Upper lobe of right lung (tissue), 1 donor: Measurements from ENCODE around the gene EIF4G3. TPM values are rescaled to one million over a fixed set of nuclear protein-coding genes. Genes with fewer than 3 reads are reported as not detected.

Experiments
- ATAC-seq: fragments of 200-7000 bp; cut with Tn5 transposase; one replicate; pipeline ENCODE4 v1.9.1; 2020; ENCODE audit warnings: mild to moderate bottlenecking, moderate library complexity
- DNase-seq: peaks from one replicate; pipeline ENCODE4 v3.0.0-alpha.2; 2020
- H3K27ac ChIP-seq: fragments of 200-600 bp; one replicate; pipeline ENCODE4 v1.8.0; 2022
- H3K27me3 ChIP-seq: fragments of 200-600 bp; one replicate; pipeline ENCODE4 v1.8.0; 2022; ENCODE audit warnings: mild to moderate bottlenecking
- H3K36me3 ChIP-seq: fragments of 200-600 bp; one replicate; pipeline ENCODE4 v1.8.0; 2022
- H3K4me1 ChIP-seq: fragments of 200-600 bp; one replicate; pipeline ENCODE4 v1.8.0; 2022
- H3K4me3 ChIP-seq: fragments of 200-600 bp; one replicate; pipeline ENCODE4 v1.8.0; 2022; ENCODE audit warnings: mild to moderate bottlenecking
- H3K9me3 ChIP-seq: fragments of 200-600 bp; one replicate; pipeline ENCODE4 v1.8.0; 2022
- intact Hi-C: fragments of 100-400 bp; cut with DNase I; formaldehyde crosslinking; loops from one replicate; pipeline ENCODE4 v1.11.0; 2022
- total RNA-seq: library from RNA; stranded (reverse); fragmentation: NEBNext Ultra II Directional; extraction: Animal tissue kit (Norgen Biotek cat#: 25700); gene quantifications from one replicate; pipeline ENCODE4 v1.2.1, GENCODE V29; 2021
- TF ChIP-seq, protein P1 (sequence below): fragments of 200-600 bp; IDR thresholded peaks from one replicate; pipeline ENCODE4 v1.8.0; 2022; ENCODE audit warnings: antibody characterized with exemption
- donor health status: DM: no; HTN: yes; CAD: no; lungs with severe emphysema.

The EIF4G3 gene
- total RNA-seq, 1 donor from 2014 or later, result 44.5 TPM

DNA sequence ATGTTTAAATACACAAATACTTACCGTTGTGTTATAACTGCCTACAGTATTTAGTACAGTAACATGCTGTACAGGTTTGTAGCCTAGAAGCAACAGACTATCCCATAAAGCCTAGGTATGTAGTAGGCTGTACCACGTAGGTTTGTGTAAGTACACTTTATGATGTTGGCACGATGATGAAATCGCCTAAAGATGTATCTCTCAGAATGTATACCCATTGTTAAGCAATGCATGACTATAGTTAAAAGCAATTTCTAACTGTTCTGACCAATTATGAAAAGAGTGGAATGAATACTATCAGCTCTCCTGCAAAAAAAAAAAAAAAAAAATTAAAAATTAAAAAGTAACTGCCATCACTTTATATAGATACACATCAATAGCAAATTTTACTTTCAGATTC, 401.0 kb downstream of the EIF4G3 start:
- Histone ChIP-seq H3K4me1 (peaks cover 6% of the 10 kb centered on the region), H3K36me3 (peaks cover 91% of the 10 kb centered on the region)
- TF ChIP-seq, protein P1, sequence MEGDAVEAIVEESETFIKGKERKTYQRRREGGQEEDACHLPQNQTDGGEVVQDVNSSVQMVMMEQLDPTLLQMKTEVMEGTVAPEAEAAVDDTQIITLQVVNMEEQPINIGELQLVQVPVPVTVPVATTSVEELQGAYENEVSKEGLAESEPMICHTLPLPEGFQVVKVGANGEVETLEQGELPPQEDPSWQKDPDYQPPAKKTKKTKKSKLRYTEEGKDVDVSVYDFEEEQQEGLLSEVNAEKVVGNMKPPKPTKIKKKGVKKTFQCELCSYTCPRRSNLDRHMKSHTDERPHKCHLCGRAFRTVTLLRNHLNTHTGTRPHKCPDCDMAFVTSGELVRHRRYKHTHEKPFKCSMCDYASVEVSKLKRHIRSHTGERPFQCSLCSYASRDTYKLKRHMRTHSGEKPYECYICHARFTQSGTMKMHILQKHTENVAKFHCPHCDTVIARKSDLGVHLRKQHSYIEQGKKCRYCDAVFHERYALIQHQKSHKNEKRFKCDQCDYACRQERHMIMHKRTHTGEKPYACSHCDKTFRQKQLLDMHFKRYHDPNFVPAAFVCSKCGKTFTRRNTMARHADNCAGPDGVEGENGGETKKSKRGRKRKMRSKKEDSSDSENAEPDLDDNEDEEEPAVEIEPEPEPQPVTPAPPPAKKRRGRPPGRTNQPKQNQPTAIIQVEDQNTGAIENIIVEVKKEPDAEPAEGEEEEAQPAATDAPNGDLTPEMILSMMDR, result no peak

DNA sequence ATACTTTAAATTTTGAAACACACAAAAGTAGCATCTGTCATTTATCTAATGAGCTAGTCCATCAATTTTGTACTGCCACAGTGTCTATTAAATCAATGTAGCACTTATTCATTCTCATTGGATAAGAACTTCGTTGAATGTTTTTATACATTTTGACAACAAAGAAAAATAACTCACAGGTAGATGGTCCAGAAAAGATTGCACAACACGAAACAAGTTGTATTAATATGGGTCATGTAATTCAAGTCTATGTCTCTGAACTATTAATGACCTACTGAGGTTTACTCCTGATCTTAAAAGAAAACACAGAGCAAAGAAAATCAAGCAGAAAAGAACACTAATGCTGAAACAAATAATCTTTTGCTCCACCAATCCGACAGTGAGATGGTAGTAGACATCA, 404.9 kb downstream of the EIF4G3 start:
- H3K4me1 ChIP-seq, result no peaks in the 10 kb centered on the region
- DNase-seq, result no peak
- no peak for ATAC-seq
- H3K36me3 ChIP-seq, result peaks cover 98% of the 10 kb centered on the region
- H3K27me3 ChIP-seq, result no peaks in the 10 kb centered on the region
- intact Hi-C loops, result no loop called here
- no peak overlapping the region for H3K27ac ChIP-seq
- H3K4me3 ChIP-seq, result no peak overlapping the region
- H3K9me3 ChIP-seq, result no peaks in the 10 kb centered on the region
- TF ChIP-seq, protein P1, result no peak

More for the DNA sequence above, 401.0 kb downstream of the EIF4G3 start:
- H3K27ac ChIP-seq, result no peak overlapping the region
- intact Hi-C loops, result no loop called here
- DNase-seq (no peak), ATAC-seq (no peak)
- H3K4me3 ChIP-seq, result no peak overlapping the region
- H3K27me3 ChIP-seq, result no peaks in the 10 kb centered on the region
- no peaks in the 10 kb centered on the region for H3K9me3 ChIP-seq

DNA sequence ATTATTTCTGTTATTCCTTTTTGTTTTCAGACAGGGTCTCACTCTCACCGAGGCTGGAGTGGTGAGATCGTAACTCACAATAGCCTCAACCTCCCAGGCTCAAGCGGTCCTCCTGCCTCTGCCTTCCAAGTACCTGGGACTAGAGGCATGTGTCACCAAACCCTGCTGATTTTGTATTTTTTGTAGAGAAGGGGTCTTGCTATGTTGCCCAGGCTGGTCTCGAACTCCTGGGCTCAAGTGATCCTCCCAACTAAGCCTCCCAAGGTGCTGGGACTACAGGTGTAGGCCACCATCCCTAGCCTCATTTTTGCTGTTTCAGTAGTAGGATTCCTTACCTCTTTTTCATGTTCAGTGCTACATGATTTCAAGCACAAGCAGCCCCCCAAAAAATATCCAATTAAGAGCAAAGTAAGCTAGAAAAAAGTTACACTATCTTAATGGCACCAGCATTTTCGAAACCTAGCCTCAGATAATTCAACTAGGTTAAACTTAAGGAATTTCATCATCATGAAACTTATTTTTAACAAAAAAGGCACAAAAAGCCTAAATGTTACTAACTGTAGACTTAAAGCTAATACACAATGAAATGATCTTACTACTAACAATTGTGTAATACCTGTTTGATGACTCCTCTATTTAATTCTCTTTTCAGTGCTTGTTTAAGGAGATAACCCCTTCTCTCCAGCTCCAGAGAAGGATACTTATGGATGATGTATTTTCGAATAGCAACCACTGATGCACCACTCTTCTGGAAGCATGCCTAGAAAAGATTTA, 406.2 kb downstream of the EIF4G3 start:
- Histone ChIP-seq H3K4me1 (no peaks in the 10 kb centered on the region), H3K27me3 (no peaks in the 10 kb centered on the region), H3K36me3 (peaks cover 100% of the 10 kb centered on the region), H3K27ac (no peak overlapping the region), H3K9me3 (no peaks in the 10 kb centered on the region), H3K4me3 (no peak overlapping the region)
- TF ChIP-seq, protein P1, result no peak
- ATAC-seq (no peak), DNase-seq (no peak)
- intact Hi-C loops, result no loop called here

DNA sequence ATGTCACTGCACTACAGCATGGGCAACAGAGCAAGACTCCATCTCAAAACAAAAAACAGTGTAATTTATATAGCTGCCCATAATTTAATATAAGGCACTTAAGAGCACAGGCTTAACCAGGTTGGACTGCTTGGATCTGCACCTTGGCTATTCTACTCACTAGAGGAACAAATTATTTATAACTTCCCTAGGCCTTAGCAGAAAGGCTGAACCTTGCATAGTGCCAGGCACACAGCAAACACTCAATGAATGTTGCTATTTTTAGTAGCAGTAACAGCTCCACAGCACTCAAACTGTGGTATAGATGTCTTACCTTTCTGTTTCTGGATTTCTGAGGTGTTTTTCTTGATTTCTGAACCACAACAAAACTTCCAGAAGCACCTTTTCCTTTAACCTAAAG, 409.4 kb downstream of the EIF4G3 start:
- intact Hi-C loops, result no loop called here
- no peaks in the 10 kb centered on the region for H3K9me3 ChIP-seq
- no peaks in the 10 kb centered on the region for H3K27me3 ChIP-seq
- no peak for ATAC-seq
- H3K4me1 ChIP-seq, result no peaks in the 10 kb centered on the region
- TF ChIP-seq, protein P1, result no peak
- DNase-seq, result no peak
- no peak overlapping the region for H3K27ac ChIP-seq
- no peak overlapping the region for H3K4me3 ChIP-seq
- H3K36me3 ChIP-seq, result peaks cover 100% of the 10 kb centered on the region

DNA sequence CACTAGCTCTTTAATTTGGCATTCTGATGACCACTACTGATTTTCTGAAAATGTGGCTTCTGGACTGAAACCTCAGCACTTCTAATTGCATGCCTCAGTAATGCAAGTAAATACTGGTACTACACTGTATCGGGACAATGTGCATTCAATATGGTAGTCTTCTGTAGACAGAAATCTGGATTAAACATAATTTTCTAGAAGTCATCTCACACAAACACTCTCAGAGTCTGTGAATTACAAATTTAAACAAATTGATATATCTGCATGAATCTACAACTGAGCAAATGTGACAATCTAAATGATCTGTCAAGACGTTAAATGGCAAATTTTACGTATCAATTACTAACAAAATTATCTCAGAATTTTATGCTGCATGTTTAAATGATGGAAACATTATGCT, 413.3 kb downstream of the EIF4G3 start:
- H3K27ac ChIP-seq, result no peak overlapping the region
- ATAC-seq, result no peak
- peaks cover 99% of the 10 kb centered on the region for H3K36me3 ChIP-seq
- H3K27me3 ChIP-seq, result no peaks in the 10 kb centered on the region
- H3K9me3 ChIP-seq, result no peaks in the 10 kb centered on the region
- H3K4me1 ChIP-seq, result no peaks in the 10 kb centered on the region
- DNase-seq, result no peak
- H3K4me3 ChIP-seq, result no peak overlapping the region
- TF ChIP-seq, protein P1, result no peak
- intact Hi-C loops, result no loop called here
